ENCODE data around the gene GOLPH3L.
"Not testable (repeated sequence)": the region's sequence is repeated elsewhere in the genome, so short reads cannot be mapped to it uniquely, and the experiment has no call there.

Gene GOLPH3L

GRCh38 chr1:150615346-150616201 is 81.4 kb downstream of the GOLPH3L start:
- peak; percentile 39 for DNase-seq (ENCODE audit: low read depth)

- peak; percentile 86 for DNase-seq (ENCODE audit: low read depth)
These were observed 83.7 kb downstream of the GOLPH3L start for GRCh38 chr1:150613061-150613920.

GRCh38 chr1:150612014-150612345 is 85.0 kb downstream of the GOLPH3L start:
- DNase-seq (ENCODE audit: low read depth), result no peak

GRCh38 chr1:150610576-150610975 is 86.4 kb downstream of the GOLPH3L start:
- DNase-seq (ENCODE audit: low read depth), result no peak

GRCh38 chr1:150609732-150610131 is 87.2 kb downstream of the GOLPH3L start:
- DNase-seq (ENCODE audit: low read depth), result no peak

- DNase-seq (ENCODE audit: low read depth), result no peak
These were observed 90.4 kb downstream of the GOLPH3L start for GRCh38 chr1:150606463-150607142.

- not testable (repeated sequence) for DNase-seq (ENCODE audit: low read depth)
These were observed 91.6 kb downstream of the GOLPH3L start for GRCh38 chr1:150605451-150605731.

- no peak for DNase-seq (ENCODE audit: low read depth)
These were observed 92.7 kb downstream of the GOLPH3L start for GRCh38 chr1:150604226-150604588.

GRCh38 chr1:150603711-150604110 is 93.2 kb downstream of the GOLPH3L start:
- DNase-seq (ENCODE audit: low read depth), result no peak

GRCh38 chr1:150602372-150602771 is 94.6 kb downstream of the GOLPH3L start:
- not testable (repeated sequence) for DNase-seq (ENCODE audit: low read depth)

GRCh38 chr1:150601540-150601939 is 95.4 kb downstream of the GOLPH3L start:
- no peak for DNase-seq (ENCODE audit: low read depth)

GRCh38 chr1:150598346-150598745 is 98.6 kb downstream of the GOLPH3L start:
- DNase-seq (ENCODE audit: low read depth), result not testable (repeated sequence)

- DNase-seq (ENCODE audit: low read depth), result no peak
These were observed 100.0 kb downstream of the GOLPH3L start for GRCh38 chr1:150596976-150597375.

All from EH (cell line).